GM12874 (cell line): ENCODE measurements around the gene LUC7L.

Experiments
- CTCF ChIP-seq: IDR thresholded peaks from 2 replicates; pipeline ENCODE4 v1.5.1; 2011; ENCODE audit warnings: low read depth, mild to moderate bottlenecking, control low read depth, low read length, moderate library complexity; ENCODE audit not compliant: insufficient read depth

Gene LUC7L

GRCh38 chr16:259814-260253 lies 30.6 kb upstream of the LUC7L start:
- TF ChIP-seq CTCF: no peak

- TF ChIP-seq CTCF: no peak
These were observed 30.0 kb upstream of the LUC7L start for GRCh38 chr16:259226-259625.

- no peak for TF ChIP-seq CTCF
These were observed 25.9 kb upstream of the LUC7L start for GRCh38 chr16:255183-255582.

- no peak for TF ChIP-seq CTCF
These were observed 25.2 kb upstream of the LUC7L start for GRCh38 chr16:254461-254860.

GRCh38 chr16:253833-254232 lies 24.6 kb upstream of the LUC7L start:
- no peak for TF ChIP-seq CTCF

GRCh38 chr16:252366-253337 lies 23.4 kb upstream of the LUC7L start:
- TF ChIP-seq CTCF: no peak

GRCh38 chr16:249431-249830 lies 20.2 kb upstream of the LUC7L start:
- no peak for TF ChIP-seq CTCF
